SH-SY5Y (cell line): ENCODE data around the gene TMEM208.

Source experiments
- GATA2 ChIP-seq: IDR thresholded peaks from 2 replicates; pipeline ENCODE4 v1.6.1; 2011; ENCODE audit warnings: mild to moderate bottlenecking, low read depth, low read length
- GATA3 ChIP-seq: IDR thresholded peaks from 2 replicates; pipeline ENCODE4 v1.6.1; 2011; ENCODE audit warnings: low read depth, mild to moderate bottlenecking, low read length, moderate library complexity

DNA sequence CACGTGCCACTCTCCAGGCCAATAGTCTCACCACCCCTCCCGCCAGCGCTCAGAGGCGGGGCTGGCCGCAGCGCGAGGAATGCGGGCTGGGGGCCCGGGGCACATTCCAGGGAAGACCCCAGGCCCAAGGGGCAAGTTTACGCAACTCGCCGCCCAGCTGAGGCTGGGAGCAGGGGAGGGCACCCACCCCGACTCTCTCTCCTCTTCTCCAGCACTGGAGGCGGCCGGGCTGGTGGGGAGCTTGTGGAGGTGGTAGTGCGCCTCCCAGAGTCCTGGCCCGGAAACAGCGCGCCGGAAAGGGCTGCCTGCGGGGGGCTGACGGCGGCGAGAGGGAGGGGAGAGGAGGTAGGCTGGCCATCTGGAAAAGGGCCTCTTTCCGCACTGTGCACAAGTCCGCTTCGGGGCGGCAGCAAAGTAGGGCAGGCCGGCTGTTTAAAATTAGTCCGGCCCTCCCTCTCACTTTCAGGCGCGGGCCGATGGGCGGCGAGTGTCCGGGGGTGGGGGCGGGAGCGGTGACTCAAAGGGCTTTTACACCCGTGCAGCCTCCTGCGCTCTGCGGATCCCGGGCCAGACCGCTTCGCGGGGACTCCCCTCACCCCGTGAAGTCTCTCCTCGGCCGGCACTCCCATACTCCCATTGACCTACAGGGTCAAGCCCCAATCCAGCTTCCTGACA is 19.3 kb downstream of the TMEM208 start:
- no peak for TF ChIP-seq GATA2
- no peak for TF ChIP-seq GATA3
